Common myeloid progenitor, CD34-positive (primary cell): Measurements from ENCODE around the gene TAF1C.
"Not testable (repeated sequence)": the region's sequence is repeated elsewhere in the genome, so short reads cannot be mapped to it uniquely, and the experiment has no call there.

Experiments used
- CTCF ChIA-PET: fragments of 350-600 bp; sonication (Branson Sonifier 250); formaldehyde crosslinking; loops from one replicate; lab custom pipeline; 2021; ENCODE audit warnings: antibody characterized with exemption; lab: Charles Lee
- POLR2A ChIA-PET: fragments of 350-600 bp; sonication (Branson Sonifier 250); formaldehyde crosslinking; loops from one replicate; lab custom pipeline; 2021; ENCODE audit warnings: antibody characterized with exemption; lab: Charles Lee
- DNase-seq, 3 donors: peaks; one replicate each; pipeline versions ENCODE4 v3.0.0 to v3.0.0-alpha.2; 2013
- H3K27ac ChIP-seq, 2 experiments: 1 replicate in 1 of 2; 2 replicates in 1 of 2; pipeline ENCODE4 v1.7.0; 2013; ENCODE audit warnings: inconsistent platforms in 2 of 2, low read length in 2 of 2, mild to moderate bottlenecking in 2 of 2, low read depth in 1 of 2, moderate library complexity in 1 of 2; ENCODE audit not compliant: severe bottlenecking in 2 of 2, insufficient read depth in 1 of 2, poor library complexity in 1 of 2
- H3K27me3 ChIP-seq, 5 experiments: replicated peaks in 2 of 5; 1 replicate in 3 of 5; 2 replicates in 2 of 5; pipeline versions ENCODE4 v1.6.1 to v1.7.0; 2013; ENCODE audit warnings: low read length in 4 of 5, mild to moderate bottlenecking in 2 of 5, moderate library complexity in 2 of 5, inconsistent platforms in 1 of 5; ENCODE audit not compliant: insufficient read depth in 5 of 5, control insufficient read depth in 4 of 5
- H3K36me3 ChIP-seq, 4 experiments: 1 replicate in 2 of 4; 2 replicates in 2 of 4; pipeline versions ENCODE4 v1.6.1 to v1.7.0; 2013; ENCODE audit warnings: low read length in 3 of 4, control low read depth in 1 of 4, mild to moderate bottlenecking in 1 of 4; ENCODE audit not compliant: control insufficient read depth in 4 of 4, insufficient read depth in 4 of 4
- H3K4me1 ChIP-seq, 4 experiments: 1 replicate in 3 of 4; 2 replicates in 1 of 4; pipeline versions ENCODE4 v1.6.1 to v1.7.1; 2013; ENCODE audit warnings: low read length in 3 of 4, mild to moderate bottlenecking in 3 of 4, control low read depth in 1 of 4, inconsistent platforms in 1 of 4, moderate library complexity in 1 of 4; ENCODE audit not compliant: control insufficient read depth in 4 of 4, insufficient read depth in 4 of 4; ENCODE audit errors: control extremely low read depth in 1 of 4
- H3K4me3 ChIP-seq, 7 experiments: 1 replicate in 4 of 7; 2 replicates in 3 of 7; pipeline versions ENCODE4 v1.5.1 to v1.7.0; 2013; ENCODE audit warnings: mild to moderate bottlenecking in 7 of 7, low read length in 6 of 7, moderate library complexity in 6 of 7, inconsistent platforms in 2 of 7, low read depth in 2 of 7, control low read depth in 1 of 7; ENCODE audit not compliant: insufficient read depth in 4 of 7, control insufficient read depth in 1 of 7; ENCODE audit errors: extremely low read depth in 1 of 7
- H3K9me3 ChIP-seq, 5 experiments: 1 replicate in 4 of 5; 2 replicates in 1 of 5; pipeline versions ENCODE4 v1.6.1 to v1.7.1; 2013; ENCODE audit warnings: low read length in 4 of 5, mild to moderate bottlenecking in 2 of 5, inconsistent platforms in 1 of 5, low read depth in 1 of 5, moderate library complexity in 1 of 5; ENCODE audit not compliant: control insufficient read depth in 4 of 5, insufficient read depth in 2 of 5; ENCODE audit errors: control extremely low read depth in 1 of 5
- WGBS: methylation state at CpG from one replicate; pipeline ENCODE4 v1.1.5; 2013; ENCODE audit not compliant: insufficient coverage; 5-methylcytosine and 5-hydroxymethylcytosine counted together

TAF1C gene

DNA sequence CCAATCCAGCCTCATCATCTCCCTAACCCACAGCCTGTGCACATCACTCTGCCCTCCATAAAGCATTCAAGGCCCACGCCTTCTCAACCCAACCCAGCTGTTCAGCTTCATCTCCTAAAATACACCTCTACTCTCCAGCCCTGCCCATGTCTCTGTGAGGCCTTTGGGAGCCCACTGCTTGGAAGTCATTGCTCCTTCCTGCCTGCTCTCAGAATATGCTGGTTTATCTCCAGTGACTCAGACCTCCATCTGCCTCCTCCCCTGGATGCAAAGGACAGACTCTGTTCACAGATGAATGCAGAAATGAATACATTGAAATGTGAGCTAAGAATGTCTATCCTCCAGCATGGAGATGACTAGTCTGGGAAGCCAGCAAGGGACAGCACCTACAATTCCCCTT lies 34.0 kb upstream of the TAF1C start:
- Histone ChIP-seq H3K27me3 (peaks cover 0 to 8% (median 3%) of the 10 kb centered on the region in 5 experiments), H3K4me1 (no peaks in the 10 kb centered on the region), H3K36me3 (no peaks in the 10 kb centered on the region), H3K9me3 (no peaks in the 10 kb centered on the region), H3K27ac (no peak overlapping the region), H3K4me3 (no peak overlapping the region)
- DNase-seq: no peak
- ChIA-PET CTCF (interaction anchor here (1.6 kb wide), 1 partner anchor 9 kb away, joined by 4 read pairs; no protein-coding TSS in a partner anchor), POLR2A (no interaction called here)
- WGBS: 91% methylated on average over 1 of the region's 1 CpG

DNA sequence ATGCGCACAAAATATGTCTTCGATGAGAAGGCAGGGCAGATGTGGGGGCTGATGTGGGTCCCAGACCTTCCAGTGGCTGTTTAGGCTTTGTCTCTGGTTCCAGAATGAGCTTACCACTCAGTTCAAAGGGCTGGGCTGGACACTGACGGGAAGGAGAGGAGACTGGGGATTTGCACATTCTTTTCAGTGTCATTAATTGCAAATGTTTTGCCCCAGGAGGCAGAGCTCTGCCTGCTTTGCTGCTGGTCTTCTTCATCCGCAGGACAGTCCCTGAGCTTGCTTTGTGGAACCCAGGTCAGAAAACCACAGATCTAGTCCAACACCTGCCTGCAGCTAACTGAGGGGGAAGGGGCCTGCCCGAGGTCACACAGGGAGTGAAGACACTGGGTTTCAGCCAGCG lies 32.1 kb upstream of the TAF1C start:
- CTCF ChIA-PET: interaction anchor here (0.6 kb wide), 1 partner anchor 309 kb away, joined by 3 read pairs; no protein-coding TSS in a partner anchor
- Histone ChIP-seq H3K27me3 (peaks cover 0 to 6% (median 3%) of the 10 kb centered on the region in 5 experiments), H3K4me3 (no peak overlapping the region), H3K27ac (no peak overlapping the region), H3K9me3 (no peaks in the 10 kb centered on the region), H3K36me3 (no peaks in the 10 kb centered on the region), H3K4me1 (no peaks in the 10 kb centered on the region)
- POLR2A ChIA-PET: no interaction called here
- WGBS: 86% methylated on average over 3 of the region's 6 CpGs
- DNase-seq: no peak

DNA sequence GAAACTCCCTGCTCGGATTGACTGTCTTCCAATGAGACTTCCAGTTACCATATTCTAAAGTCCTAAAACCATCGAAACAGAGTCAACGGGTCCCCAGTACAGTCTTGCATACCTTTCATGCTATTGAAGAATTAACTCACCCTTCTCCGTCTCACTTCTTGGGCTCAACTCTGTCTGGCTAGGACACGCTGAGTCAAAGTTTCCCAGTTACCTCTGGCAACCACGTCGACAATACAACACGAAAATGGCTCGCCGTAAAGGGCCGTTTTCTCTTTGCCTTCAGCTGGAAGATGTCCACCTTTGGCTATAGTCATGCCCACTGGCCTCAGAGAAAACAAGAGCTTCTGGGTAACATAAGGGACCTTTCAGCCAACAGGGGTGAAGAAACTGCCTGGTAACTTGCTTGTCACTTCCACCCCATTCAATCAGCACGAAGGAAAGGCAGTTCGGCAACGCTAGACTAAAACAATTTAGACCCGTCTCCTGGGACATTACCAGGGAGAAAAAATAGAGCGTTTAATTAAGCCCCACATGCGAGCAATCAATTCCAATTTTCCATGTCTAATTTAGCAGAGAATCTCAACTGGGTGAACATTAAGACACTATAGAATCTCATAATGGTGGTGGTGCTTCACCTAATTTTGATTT lies 31.4 kb upstream of the TAF1C start:
- no peak overlapping the region for H3K27ac ChIP-seq
- no peaks in the 10 kb centered on the region for H3K4me1 ChIP-seq
- no peaks in the 10 kb centered on the region for H3K9me3 ChIP-seq
- DNase-seq: no peak
- H3K36me3 ChIP-seq: no peaks in the 10 kb centered on the region
- H3K4me3 ChIP-seq: no peak overlapping the region
- ChIA-PET POLR2A (no interaction called here), CTCF (no interaction called here)
- 91% methylated on average over 15 of the region's 17 CpGs for WGBS
- peaks cover 0 to 6% (median 3%) of the 10 kb centered on the region in 5 experiments for H3K27me3 ChIP-seq

DNA sequence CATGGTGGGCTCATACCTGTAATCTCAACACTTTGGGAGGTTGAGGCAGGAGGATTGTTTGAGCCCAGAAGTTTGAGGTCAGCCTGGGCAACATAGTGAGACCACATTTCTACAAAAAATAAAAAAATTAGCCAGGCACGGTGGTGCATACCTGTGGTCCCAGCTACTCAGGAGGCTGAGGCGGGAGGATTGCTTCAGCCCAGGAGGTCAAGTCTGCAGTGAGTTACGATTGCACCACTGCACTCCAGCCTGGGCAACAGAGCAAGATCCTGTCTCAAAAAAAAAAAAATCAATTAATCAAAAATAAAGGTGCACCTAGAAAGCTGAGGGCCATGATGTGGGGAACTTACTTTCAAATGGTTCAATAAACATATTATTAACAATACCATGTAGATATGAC lies 29.3 kb upstream of the TAF1C start:
- DNase-seq: not testable (repeated sequence)

DNA sequence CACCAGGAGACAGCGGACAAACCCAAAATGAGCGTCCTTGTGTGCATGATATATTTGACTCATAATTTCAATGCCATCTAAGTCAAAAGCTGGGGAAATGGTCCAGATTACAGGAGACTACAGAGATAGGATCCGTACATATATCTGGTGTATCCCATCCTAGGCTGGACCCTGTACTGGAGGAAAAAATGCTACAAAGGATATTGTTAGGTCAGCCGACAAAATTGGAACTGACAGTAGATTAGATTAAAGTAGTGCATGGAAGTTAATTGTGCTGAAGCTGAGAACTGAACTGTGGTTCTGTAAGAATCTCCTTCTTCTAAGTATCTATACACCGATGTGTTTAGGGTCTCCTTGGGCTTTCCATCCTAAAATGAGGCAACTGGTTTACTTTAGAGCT lies 28.7 kb upstream of the TAF1C start:
- Histone ChIP-seq H3K4me3 (no peak overlapping the region), H3K27ac (no peak overlapping the region), H3K4me1 (no peaks in the 10 kb centered on the region), H3K9me3 (no peaks in the 10 kb centered on the region), H3K36me3 (no peaks in the 10 kb centered on the region), H3K27me3 (peaks cover 0 to 6% (median 3%) of the 10 kb centered on the region in 5 experiments)
- 100% methylated on average over 4 of the region's 5 CpGs for WGBS
- ChIA-PET CTCF (interaction anchor here (0.7 kb wide), 1 partner anchor 29 kb away, joined by 3 read pairs; the partner anchor contains the start of gene TAF1C), POLR2A (no interaction called here)
- DNase-seq: no peak

More for the DNA sequence above, 29.3 kb upstream of the TAF1C start:
- H3K9me3 ChIP-seq, POLR2A ChIA-PET, CTCF ChIA-PET, H3K4me1 ChIP-seq, H3K36me3 ChIP-seq, H3K4me3 ChIP-seq, H3K27ac ChIP-seq, H3K27me3 ChIP-seq: not testable (repeated sequence)
- WGBS: 94% methylated on average over 2 of the region's 3 CpGs

DNA sequence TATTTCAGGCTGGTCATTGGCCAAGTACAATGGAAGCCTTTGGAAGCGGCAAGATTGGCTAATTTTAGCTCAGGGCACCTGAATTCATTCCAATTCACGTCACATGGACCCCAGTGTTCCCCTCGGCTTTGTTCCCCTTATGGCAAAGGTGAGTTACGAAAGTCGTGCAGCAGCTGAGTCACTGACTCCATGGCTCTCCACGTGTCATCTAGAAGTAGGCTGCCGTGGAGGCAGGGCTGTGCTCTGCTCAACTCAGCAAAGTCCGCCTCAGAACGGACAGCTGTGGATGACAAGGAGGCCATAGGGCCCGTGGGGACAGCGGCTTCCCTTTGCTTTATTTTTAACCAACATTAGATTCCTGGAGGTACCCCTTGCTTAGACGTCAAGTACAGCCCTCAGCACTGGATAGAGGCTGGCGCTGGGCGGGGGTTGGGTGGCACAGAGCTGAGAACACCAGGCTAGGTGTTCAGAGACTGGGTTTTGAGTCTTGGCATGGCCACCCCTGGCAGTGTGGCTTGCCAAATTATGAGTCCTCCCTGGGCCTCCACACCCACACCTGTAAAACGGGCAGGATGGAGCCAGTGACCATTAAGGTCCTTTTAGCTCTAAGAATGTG lies 27.7 kb upstream of the TAF1C start:
- ChIA-PET POLR2A (no interaction called here), CTCF (interaction anchor here (0.7 kb wide), 1 partner anchor 28 kb away, joined by 3 read pairs; the partner anchor contains the start of gene TAF1C)

DNA sequence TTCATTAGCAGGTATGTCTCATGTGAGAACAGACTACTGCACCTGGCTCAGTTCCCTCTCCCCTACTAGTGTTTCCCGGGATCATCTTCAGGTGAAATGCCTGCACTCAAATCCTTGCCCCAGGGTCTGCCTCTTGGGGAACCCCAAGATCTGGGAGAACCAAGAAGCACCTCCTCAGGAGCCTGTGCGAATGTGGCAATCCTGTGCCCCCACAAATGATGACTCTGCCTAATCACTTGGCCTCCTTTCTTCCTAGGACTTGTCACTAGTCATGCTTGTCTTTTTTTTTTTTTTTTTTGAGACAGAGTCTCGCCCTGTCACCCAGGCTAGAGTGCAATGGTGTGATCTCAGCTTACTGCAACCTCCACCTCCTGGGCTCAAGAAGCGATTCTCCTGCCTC lies 25.8 kb upstream of the TAF1C start:
- Histone ChIP-seq H3K9me3 (no peaks in the 10 kb centered on the region), H3K27ac (no peak overlapping the region), H3K4me3 (no peak overlapping the region), H3K4me1 (no peaks in the 10 kb centered on the region), H3K27me3 (peaks cover 0 to 5% (median 0%) of the 10 kb centered on the region in 5 experiments), H3K36me3 (no peaks in the 10 kb centered on the region)
- DNase-seq: no peak
- POLR2A ChIA-PET: no interaction called here
- 100% methylated on average over 3 of the region's 4 CpGs for WGBS
- CTCF ChIA-PET: no interaction called here

More for the DNA sequence above, 27.7 kb upstream of the TAF1C start:
- Histone ChIP-seq H3K27me3 (peaks cover 0 to 6% (median 3%) of the 10 kb centered on the region in 5 experiments), H3K4me1 (no peaks in the 10 kb centered on the region), H3K9me3 (no peaks in the 10 kb centered on the region), H3K36me3 (no peaks in the 10 kb centered on the region), H3K4me3 (no peak overlapping the region), H3K27ac (no peak overlapping the region)
- 94% methylated on average over 14 of the region's 15 CpGs for WGBS
- DNase-seq: no peak
